ENCODE data around the gene SIK2.

SIK2 gene

GRCh38 chr11:111727431-111727830, 125.2 kb downstream of the SIK2 start:
- no peak for ATAC-seq
- TF ChIP-seq, protein P1, sequence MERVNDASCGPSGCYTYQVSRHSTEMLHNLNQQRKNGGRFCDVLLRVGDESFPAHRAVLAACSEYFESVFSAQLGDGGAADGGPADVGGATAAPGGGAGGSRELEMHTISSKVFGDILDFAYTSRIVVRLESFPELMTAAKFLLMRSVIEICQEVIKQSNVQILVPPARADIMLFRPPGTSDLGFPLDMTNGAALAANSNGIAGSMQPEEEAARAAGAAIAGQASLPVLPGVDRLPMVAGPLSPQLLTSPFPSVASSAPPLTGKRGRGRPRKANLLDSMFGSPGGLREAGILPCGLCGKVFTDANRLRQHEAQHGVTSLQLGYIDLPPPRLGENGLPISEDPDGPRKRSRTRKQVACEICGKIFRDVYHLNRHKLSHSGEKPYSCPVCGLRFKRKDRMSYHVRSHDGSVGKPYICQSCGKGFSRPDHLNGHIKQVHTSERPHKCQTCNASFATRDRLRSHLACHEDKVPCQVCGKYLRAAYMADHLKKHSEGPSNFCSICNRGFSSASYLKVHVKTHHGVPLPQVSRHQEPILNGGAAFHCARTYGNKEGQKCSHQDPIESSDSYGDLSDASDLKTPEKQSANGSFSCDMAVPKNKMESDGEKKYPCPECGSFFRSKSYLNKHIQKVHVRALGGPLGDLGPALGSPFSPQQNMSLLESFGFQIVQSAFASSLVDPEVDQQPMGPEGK (CRISPR knock-in tag; IDR thresholded peaks at IDR 0.05; ENCODE audit: borderline replicate concordance), result no peak
- TF ChIP-seq TSHZ2 (CRISPR knock-in tag; IDR thresholded peaks at IDR 0.05) (no peak), GLIS3 (CRISPR knock-in tag; IDR thresholded peaks at IDR 0.05) (no peak), RARB (CRISPR knock-in tag; IDR thresholded peaks at IDR 0.05) (no peak), TCF4 (CRISPR knock-in tag; IDR thresholded peaks at IDR 0.05; ENCODE audit: borderline replicate concordance) (no peak), ZFP3 (CRISPR knock-in tag; IDR thresholded peaks at IDR 0.05) (no peak), PPARA (CRISPR knock-in tag; IDR thresholded peaks at IDR 0.05; ENCODE audit: borderline replicate concordance) (no peak), ZNF565 (CRISPR knock-in tag; conservative IDR thresholded peaks at IDR 0.05; ENCODE audit: low read depth) (no peak), BACH2 (CRISPR knock-in tag; IDR thresholded peaks at IDR 0.05; ENCODE audit: borderline replicate concordance) (no peak), POU6F1 (CRISPR knock-in tag; IDR thresholded peaks at IDR 0.05; ENCODE audit: borderline replicate concordance, low read depth) (no peak), ISL1 (CRISPR knock-in tag; IDR thresholded peaks at IDR 0.05) (no peak)
- TF ChIP-seq, protein P2, sequence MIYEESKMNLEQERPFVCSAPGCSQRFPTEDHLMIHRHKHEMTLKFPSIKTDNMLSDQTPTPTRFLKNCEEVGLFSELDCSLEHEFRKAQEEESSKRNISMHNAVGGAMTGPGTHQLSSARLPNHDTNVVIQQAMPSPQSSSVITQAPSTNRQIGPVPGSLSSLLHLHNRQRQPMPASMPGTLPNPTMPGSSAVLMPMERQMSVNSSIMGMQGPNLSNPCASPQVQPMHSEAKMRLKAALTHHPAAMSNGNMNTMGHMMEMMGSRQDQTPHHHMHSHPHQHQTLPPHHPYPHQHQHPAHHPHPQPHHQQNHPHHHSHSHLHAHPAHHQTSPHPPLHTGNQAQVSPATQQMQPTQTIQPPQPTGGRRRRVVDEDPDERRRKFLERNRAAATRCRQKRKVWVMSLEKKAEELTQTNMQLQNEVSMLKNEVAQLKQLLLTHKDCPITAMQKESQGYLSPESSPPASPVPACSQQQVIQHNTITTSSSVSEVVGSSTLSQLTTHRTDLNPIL (CRISPR knock-in tag; IDR thresholded peaks at IDR 0.05; ENCODE audit: low read depth), result no peak

DNA sequence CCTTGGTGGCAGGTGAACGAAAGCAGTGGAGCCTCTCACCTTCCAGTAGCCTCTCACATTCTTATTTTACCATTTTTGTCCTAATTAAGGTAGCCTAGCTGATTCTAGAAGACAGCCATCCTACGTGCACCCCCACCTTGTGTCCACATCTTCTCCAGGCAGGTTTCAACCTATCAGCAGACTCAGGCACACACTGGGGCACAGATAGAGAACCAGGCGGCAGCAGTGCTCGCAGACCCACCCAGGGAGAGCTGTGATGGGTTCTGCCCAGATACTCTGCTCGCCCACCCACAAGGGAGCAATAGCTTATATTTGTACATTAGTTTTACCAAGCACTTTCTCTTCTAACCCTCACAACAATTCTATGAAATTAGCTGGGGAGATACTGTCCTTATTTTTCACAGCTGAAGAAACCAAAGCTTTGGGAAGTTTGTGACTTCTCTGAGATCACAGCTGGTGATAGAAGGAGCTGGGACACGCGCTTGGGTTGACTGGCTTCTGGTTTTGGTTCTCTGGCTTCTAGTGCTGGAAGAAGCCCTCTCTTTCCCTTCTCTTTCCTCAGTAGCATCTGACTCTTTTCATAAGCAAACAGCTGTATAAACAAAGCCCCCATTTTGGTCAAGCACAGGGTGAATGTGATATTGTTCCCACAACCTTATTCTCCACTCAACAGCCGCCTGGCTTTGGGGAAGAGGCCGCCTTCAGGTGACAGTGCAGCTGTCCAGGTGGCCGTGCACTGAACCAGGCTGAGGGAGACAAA, 127.0 kb downstream of the SIK2 start:
- ATAC-seq, result no peak
- TF ChIP-seq ZNF565 (CRISPR knock-in tag; conservative IDR thresholded peaks at IDR 0.05; ENCODE audit: low read depth) (no peak), TCF4 (CRISPR knock-in tag; IDR thresholded peaks at IDR 0.05; ENCODE audit: borderline replicate concordance) (peak; percentile 23; the same call in 1 of the 2 replicates), ZC3H10 (CRISPR knock-in tag; IDR thresholded peaks at IDR 0.05) (no peak)

DNA sequence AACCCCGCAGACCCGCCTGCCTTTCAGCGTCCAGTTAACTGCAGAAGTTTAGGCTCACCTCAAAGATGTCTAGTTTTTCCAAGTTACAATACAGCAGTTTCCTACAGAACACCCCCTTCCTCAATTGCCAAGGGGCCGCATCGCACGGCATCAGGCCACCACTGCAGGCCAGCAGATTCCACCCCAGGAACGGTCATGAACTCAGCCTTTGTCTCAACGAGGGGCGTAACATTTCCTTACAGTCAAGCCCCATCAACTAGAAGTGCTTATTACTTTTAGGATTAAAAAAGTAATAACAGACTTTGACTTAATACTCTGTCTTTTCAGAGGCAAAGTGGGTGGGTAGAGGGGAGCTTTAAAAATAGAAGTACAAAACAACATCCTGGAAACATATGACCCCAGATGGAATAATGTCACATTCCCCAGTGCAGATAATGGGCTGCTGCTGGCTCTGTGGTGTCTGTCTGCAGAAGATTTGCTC, 127.6 kb downstream of the SIK2 start:
- no peak for TF ChIP-seq TSHZ2 (CRISPR knock-in tag; IDR thresholded peaks at IDR 0.05)
- no peak for TF ChIP-seq TOX (CRISPR knock-in tag; IDR thresholded peaks at IDR 0.05; ENCODE audit: borderline replicate concordance)
- TF ChIP-seq ZFP3 (CRISPR knock-in tag; IDR thresholded peaks at IDR 0.05), result no peak
- TF ChIP-seq TCF4 (CRISPR knock-in tag; IDR thresholded peaks at IDR 0.05; ENCODE audit: borderline replicate concordance), result no peak
- TF ChIP-seq RARB (CRISPR knock-in tag; IDR thresholded peaks at IDR 0.05), result no peak
- TF ChIP-seq BACH2 (CRISPR knock-in tag; IDR thresholded peaks at IDR 0.05; ENCODE audit: borderline replicate concordance), result no peak
- no peak for TF ChIP-seq ISL1 (CRISPR knock-in tag; IDR thresholded peaks at IDR 0.05)
- no peak for TF ChIP-seq ARNTL (CRISPR knock-in tag; IDR thresholded peaks at IDR 0.05; ENCODE audit: borderline replicate concordance, low read depth)
- no peak for TF ChIP-seq SNAI2 (CRISPR knock-in tag; IDR thresholded peaks at IDR 0.05)
- no peak for TF ChIP-seq OSR1 (CRISPR knock-in tag; IDR thresholded peaks at IDR 0.05)
- TF ChIP-seq GLIS3 (CRISPR knock-in tag; IDR thresholded peaks at IDR 0.05), result no peak
- ATAC-seq, result no peak
